ENCODE results near the gene CTDSPL.

CTDSPL gene

GRCh38 chr3:38001456-38002081, 139.9 kb downstream of the CTDSPL start:
- DNase-seq (ENCODE audit: low read depth, low spot score): no peak

- no peak for DNase-seq (ENCODE audit: low read depth, low spot score)
These were observed 140.7 kb downstream of the CTDSPL start for GRCh38 chr3:38002291-38002876.

- DNase-seq (ENCODE audit: low read depth, low spot score): no peak
These were observed 141.3 kb downstream of the CTDSPL start for GRCh38 chr3:38002940-38003339.

GRCh38 chr3:38003371-38003816, 141.7 kb downstream of the CTDSPL start:
- DNase-seq (ENCODE audit: low read depth, low spot score): peak; percentile 77

GRCh38 chr3:38003817-38004414, 142.2 kb downstream of the CTDSPL start:
- no peak for DNase-seq (ENCODE audit: low read depth, low spot score)

- peak; percentile 83 for DNase-seq (ENCODE audit: low read depth, low spot score)
These were observed 142.9 kb downstream of the CTDSPL start for GRCh38 chr3:38004415-38005075.

- peak; percentile 92 for DNase-seq (ENCODE audit: low read depth, low spot score)
These were observed 143.7 kb downstream of the CTDSPL start for GRCh38 chr3:38005076-38006020.

GRCh38 chr3:38006031-38006430, 144.4 kb downstream of the CTDSPL start:
- no peak for DNase-seq (ENCODE audit: low read depth, low spot score)

- DNase-seq (ENCODE audit: low read depth, low spot score): no peak
These were observed 144.8 kb downstream of the CTDSPL start for GRCh38 chr3:38006445-38006995.

GRCh38 chr3:38007754-38008090, 146.0 kb downstream of the CTDSPL start:
- DNase-seq (ENCODE audit: low read depth, low spot score): no peak

- no peak for DNase-seq (ENCODE audit: low read depth, low spot score)
These were observed 146.6 kb downstream of the CTDSPL start for GRCh38 chr3:38008191-38008701.

GRCh38 chr3:38008971-38009580, 147.4 kb downstream of the CTDSPL start:
- no peak for DNase-seq (ENCODE audit: low read depth, low spot score)

GRCh38 chr3:38009807-38010591, 148.3 kb downstream of the CTDSPL start:
- DNase-seq (ENCODE audit: low read depth, low spot score): no peak

- no peak for DNase-seq (ENCODE audit: low read depth, low spot score)
These were observed 149.4 kb downstream of the CTDSPL start for GRCh38 chr3:38011111-38011510.

- DNase-seq (ENCODE audit: low read depth, low spot score): no peak
These were observed 153.8 kb downstream of the CTDSPL start for GRCh38 chr3:38015485-38015884.

- DNase-seq (ENCODE audit: low read depth, low spot score): no peak
These were observed 154.3 kb downstream of the CTDSPL start for GRCh38 chr3:38015984-38016383.

- DNase-seq (ENCODE audit: low read depth, low spot score): no peak
These were observed 154.7 kb downstream of the CTDSPL start for GRCh38 chr3:38016410-38016809.

- DNase-seq (ENCODE audit: low read depth, low spot score): no peak
These were observed 155.3 kb downstream of the CTDSPL start for GRCh38 chr3:38016847-38017444.

Data from astrocyte of the hippocampus (primary cell).